Endothelial cell of umbilical vein (primary cell): Measurements from ENCODE around the gene MACROH2A1. TPM values are rescaled to one million over a fixed set of nuclear protein-coding genes. Genes with fewer than 3 reads are reported as not detected.

Experiments
- BruUV-seq: library from RNA; stranded (reverse); fragments of 400-500 nt; replicated peaks from 2 replicates; lab custom pipeline; 2021; lab: Mats Ljungman, UMichigan
- CTCF ChIA-PET: fragments of 300-600, 350-600 bp; sonication (Branson Sonifier 250); formaldehyde crosslinking; loops from one replicate; lab custom pipeline; 2021; ENCODE audit warnings: antibody characterized with exemption, inconsistent platforms; lab: Charles Lee
- POLR2A ChIA-PET: fragments of 300-600, 350-600 bp; sonication (Branson Sonifier 250); formaldehyde crosslinking; loops from one replicate; lab custom pipeline; 2021; ENCODE audit warnings: antibody characterized with exemption, inconsistent platforms; lab: Charles Lee
- DNase-seq: peaks from one replicate; pipeline ENCODE4 v3.0.0-alpha.2; 2011; ENCODE audit warnings: low read depth, low spot score
- FAIRE-seq: peaks from 2 replicates; lab custom pipeline; 2011; peaks lifted over from hg19 to GRCh38; lab: Jason Lieb, UNC
- H2AFZ ChIP-seq: 2 replicates; pipeline ENCODE4 v1.6.0; 2012; ENCODE audit warnings: low read depth, low read length, control low read depth, inconsistent platforms
- H3K27ac ChIP-seq: 2 replicates; pipeline ENCODE4 v1.5.1; 2011; ENCODE audit warnings: low read depth, mild to moderate bottlenecking, control low read depth, low read length, moderate library complexity; ENCODE audit not compliant: insufficient read depth
- H3K27me3 ChIP-seq, 2 experiments: 2 replicates each; pipeline versions ENCODE4 v1.6.0 to v1.6.1; 2011; ENCODE audit warnings: low read length in 2 of 2, mixed read lengths in 1 of 2; ENCODE audit not compliant: control insufficient read depth in 2 of 2, insufficient read depth in 2 of 2
- H3K36me3 ChIP-seq, 2 experiments: 2 replicates in 1 of 2; 3 replicates in 1 of 2; pipeline ENCODE4 v1.5.1; 2011; ENCODE audit warnings: low read length in 2 of 2, mild to moderate bottlenecking in 1 of 2, moderate library complexity in 1 of 2; ENCODE audit not compliant: control insufficient read depth in 2 of 2, insufficient read depth in 2 of 2; ENCODE audit errors: extremely low read depth in 1 of 2
- H3K4me1 ChIP-seq: 3 replicates; pipeline ENCODE4 v1.5.1; 2011; ENCODE audit warnings: mild to moderate bottlenecking, low read length; ENCODE audit not compliant: control insufficient read depth, insufficient read depth; ENCODE audit errors: extremely low read depth
- H3K4me2 ChIP-seq: 2 replicates; pipeline ENCODE4 v1.6.1; 2011; ENCODE audit warnings: low read length, control low read depth, mixed read lengths; ENCODE audit not compliant: insufficient read depth
- H3K4me3 ChIP-seq, 3 experiments: fragments of 200-600 bp in 1 of 3; sonication (generic), shearing (Covaris generic) in 1 of 3; replicated peaks in 1 of 3; 2 replicates each; pipeline ENCODE4 v1.5.1; 2011 to 2016; ENCODE audit warnings: control low read depth in 3 of 3, low read length in 3 of 3, mild to moderate bottlenecking in 2 of 3, inconsistent platforms in 1 of 3, low read depth in 1 of 3, moderate library complexity in 1 of 3; ENCODE audit not compliant: insufficient read depth in 1 of 3
- H3K79me2 ChIP-seq: 2 replicates; pipeline ENCODE4 v1.6.0; 2012; ENCODE audit warnings: low read length, inconsistent platforms; ENCODE audit not compliant: control insufficient read depth, insufficient read depth
- H3K9ac ChIP-seq: replicated peaks from 2 replicates; pipeline ENCODE3; 2011; ENCODE audit warnings: low read length, control low read depth; ENCODE audit not compliant: insufficient read depth; ENCODE audit errors: extremely low read depth
- H3K9me1 ChIP-seq: replicated peaks from 3 replicates; pipeline ENCODE4 v1.6.0; 2011; ENCODE audit warnings: mild to moderate bottlenecking, low read length; ENCODE audit not compliant: control insufficient read depth, insufficient read depth; ENCODE audit errors: extremely low read depth
- H3K9me3 ChIP-seq: replicated peaks from 2 replicates; pipeline ENCODE4 v1.5.1; 2012; ENCODE audit warnings: low read length, inconsistent platforms; ENCODE audit not compliant: control insufficient read depth, insufficient read depth
- H4K20me1 ChIP-seq: replicated peaks from 2 replicates; pipeline ENCODE3; 2011; ENCODE audit warnings: mild to moderate bottlenecking, low read length; ENCODE audit not compliant: control insufficient read depth, insufficient read depth; ENCODE audit errors: extremely low read depth
- EZH2 ChIP-seq: IDR thresholded peaks from 2 replicates; pipeline ENCODE4 v1.6.1; 2012; ENCODE audit warnings: borderline replicate concordance, low read depth, mild to moderate bottlenecking, moderate library complexity, low read length, inconsistent platforms; ENCODE audit not compliant: severe bottlenecking
- FOS ChIP-seq: IDR thresholded peaks from 2 replicates; pipeline ENCODE4 v1.6.1; 2011; ENCODE audit warnings: mild to moderate bottlenecking, low read length, moderate library complexity, borderline replicate concordance; ENCODE audit not compliant: insufficient read depth
- GATA2 ChIP-seq: IDR thresholded peaks from 2 replicates; pipeline ENCODE4 v1.7.0; 2011; ENCODE audit warnings: low read depth, mild to moderate bottlenecking, moderate library complexity, mixed read lengths, low read length; ENCODE audit not compliant: insufficient read length, insufficient read depth
- JUN ChIP-seq: IDR thresholded peaks from 2 replicates; pipeline ENCODE4 v1.6.1; 2011; ENCODE audit warnings: borderline replicate concordance, low read depth; ENCODE audit not compliant: insufficient read length, insufficient read depth
- MAX ChIP-seq: IDR thresholded peaks from 2 replicates; pipeline ENCODE4 v1.6.1; 2011; ENCODE audit not compliant: insufficient read depth, insufficient read length
- MYC ChIP-seq: IDR thresholded peaks from one replicate; pipeline ENCODE4 v1.6.1; 2011; ENCODE audit warnings: mild to moderate bottlenecking, low read depth, low read length
- POLR2A ChIP-seq: IDR thresholded peaks from 2 replicates; pipeline ENCODE4 v1.6.1; 2012; ENCODE audit warnings: low read depth, mild to moderate bottlenecking, control low read depth, low read length
- POLR2AphosphoS5 ChIP-seq: IDR thresholded peaks from 2 replicates; pipeline ENCODE4 v1.6.1; 2012; ENCODE audit warnings: low read depth, mild to moderate bottlenecking, control low read depth, low read length, moderate library complexity; ENCODE audit not compliant: insufficient read depth
- dilution Hi-C: fragments of 300-500 bp; cut with MboI; formaldehyde crosslinking; loops from one replicate; pipeline ENCODE4 v1.15.0; 2019; ENCODE audit warnings: low sequenced_read_pairs; ENCODE audit not compliant: extremely low pct_ligation_motif_present
- intact Hi-C: fragments of 100-400 bp; cut with micrococcal nuclease; formaldehyde crosslinking; loops from one replicate; pipeline ENCODE4 v1.10.0; 2022
- polyA plus RNA-seq, 4 experiments: library from polyadenylated mRNA; depleted of rRNA in 3 of 4; stranded (reverse) in 3 of 4; unstranded in 1 of 4; fragments of >200 nt; gene quantifications; 2 replicates each; pipeline versions ENCODE4 v1.2.1 to v1.2.3, GENCODE V29; 2011 to 2012; ENCODE audit warnings: missing spikeins in 1 of 4
- total RNA-seq: library from RNA; stranded (reverse); gene quantifications from 2 replicates; pipeline ENCODE4 v1.2.3, GENCODE V29; 2021
- TF ChIP-seq, protein P1 (sequence below), 2 donors: IDR thresholded peaks; 1 replicate in 1 of 2; 2 replicates in 1 of 2; pipeline ENCODE4 v1.5.1; 2011; ENCODE audit warnings: low read length in 2 of 2, mild to moderate bottlenecking in 2 of 2, moderate library complexity in 2 of 2, control low read depth in 1 of 2, inconsistent platforms in 1 of 2, low read depth in 1 of 2; ENCODE audit not compliant: insufficient read depth in 1 of 2; ENCODE audit errors: extremely low read depth in 1 of 2

MACROH2A1 gene
- total and polyA plus RNA-seq, 2 donors (not counting 3 experiments of a cell fraction or from before 2014, with no cell fraction given): 89.3 to 147 TPM

DNA sequence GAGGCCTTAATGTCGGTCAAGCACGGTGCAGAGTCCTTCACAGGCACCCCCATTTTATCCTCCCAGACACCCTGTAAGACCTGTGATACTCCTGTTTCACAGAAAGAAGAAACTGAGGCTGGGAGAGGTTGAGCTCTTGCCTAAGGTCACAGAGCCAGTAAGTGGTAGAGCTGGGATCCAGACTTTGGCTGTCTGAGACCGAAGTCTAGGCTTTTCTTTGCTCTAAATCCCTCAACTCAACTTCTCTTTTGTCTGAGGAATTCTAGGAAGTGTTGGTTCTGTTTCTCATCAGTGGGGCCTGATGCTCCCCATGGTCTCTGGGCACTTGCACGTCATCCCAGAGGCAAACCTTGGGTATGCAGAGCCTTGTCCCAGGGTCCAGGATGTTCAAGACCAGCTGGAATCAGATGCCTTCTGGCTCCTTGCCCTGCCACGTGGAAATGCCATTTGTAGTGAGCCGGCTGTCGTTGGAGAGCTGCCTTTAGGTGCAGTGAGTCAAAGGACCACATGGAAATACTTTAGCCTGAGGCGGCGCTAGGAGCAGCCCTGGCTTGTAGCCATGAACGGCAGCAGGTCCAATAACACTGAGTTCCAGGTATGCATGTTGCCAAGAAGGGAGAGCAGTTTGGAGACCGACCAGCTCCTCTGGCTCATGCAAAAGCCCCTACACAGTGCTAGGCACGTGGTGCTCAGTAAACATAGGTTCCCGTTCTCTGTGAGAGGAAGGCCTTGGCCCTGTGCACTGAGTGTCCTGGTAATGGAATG lies 38.9 kb upstream of the MACROH2A1 start:
- Histone ChIP-seq H3K4me1 (no peaks in the 10 kb centered on the region), H3K79me2 (no peaks in the 10 kb centered on the region), H3K9me1 (no peaks in the 10 kb centered on the region), H3K27ac (no peak overlapping the region), H3K9me3 (no peaks in the 10 kb centered on the region), H3K27me3 (peaks cover 5 to 25% of the 10 kb centered on the region in 2 experiments), H3K4me3 (no peak overlapping the region), H4K20me1 (no peaks in the 10 kb centered on the region), H2AFZ (no peak overlapping the region), H3K36me3 (no peaks in the 10 kb centered on the region), H3K4me2 (no peak overlapping the region), H3K9ac (no peak overlapping the region)
- dilution Hi-C loops (no loop called here), intact Hi-C loops (no loop called here)
- FAIRE-seq: no peak
- CTCF ChIA-PET: interaction anchor here (0.7 to 6.6 kb wide), 6 partner anchors 13 to 123 kb away, joined by 3 to 44 read pairs (median 4); no protein-coding TSS in a partner anchor
- POLR2A ChIA-PET: no interaction called here
- DNase-seq: no peak
- no TSS peak for BruUV-seq
- TF ChIP-seq FOS: no peak
- TF ChIP-seq JUN: no peak
- no peak for TF ChIP-seq MAX
- TF ChIP-seq, protein P1, sequence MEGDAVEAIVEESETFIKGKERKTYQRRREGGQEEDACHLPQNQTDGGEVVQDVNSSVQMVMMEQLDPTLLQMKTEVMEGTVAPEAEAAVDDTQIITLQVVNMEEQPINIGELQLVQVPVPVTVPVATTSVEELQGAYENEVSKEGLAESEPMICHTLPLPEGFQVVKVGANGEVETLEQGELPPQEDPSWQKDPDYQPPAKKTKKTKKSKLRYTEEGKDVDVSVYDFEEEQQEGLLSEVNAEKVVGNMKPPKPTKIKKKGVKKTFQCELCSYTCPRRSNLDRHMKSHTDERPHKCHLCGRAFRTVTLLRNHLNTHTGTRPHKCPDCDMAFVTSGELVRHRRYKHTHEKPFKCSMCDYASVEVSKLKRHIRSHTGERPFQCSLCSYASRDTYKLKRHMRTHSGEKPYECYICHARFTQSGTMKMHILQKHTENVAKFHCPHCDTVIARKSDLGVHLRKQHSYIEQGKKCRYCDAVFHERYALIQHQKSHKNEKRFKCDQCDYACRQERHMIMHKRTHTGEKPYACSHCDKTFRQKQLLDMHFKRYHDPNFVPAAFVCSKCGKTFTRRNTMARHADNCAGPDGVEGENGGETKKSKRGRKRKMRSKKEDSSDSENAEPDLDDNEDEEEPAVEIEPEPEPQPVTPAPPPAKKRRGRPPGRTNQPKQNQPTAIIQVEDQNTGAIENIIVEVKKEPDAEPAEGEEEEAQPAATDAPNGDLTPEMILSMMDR (IDR thresholded peaks at IDR 0.05; ENCODE audit: extremely low read depth in 1 of 2, insufficient read depth in 1 of 2, low read depth in 1 of 2, low read length in 2 of 2): no peak
- no peak for TF ChIP-seq POLR2AphosphoS5
- TF ChIP-seq POLR2A: no peak
- no peak for TF ChIP-seq EZH2
- no peak for TF ChIP-seq GATA2
- TF ChIP-seq MYC: no peak
